HepG2 (cell line): Measurements from ENCODE around the gene CTDSP1. TPM values are rescaled to one million over a fixed set of nuclear protein-coding genes. Genes with fewer than 3 reads are reported as not detected.
A peak's percentile ranks its signal among the peaks of the same experiment; 100 is the strongest.

Source experiments
- ATAD3A ChIP-seq: sonication (generic); formaldehyde crosslinking; IDR thresholded peaks from 2 replicates; pipeline ENCODE4 v1.4.0; 2020; ENCODE audit warnings: missing genetic modification reagents
- EED ChIP-seq: sonication (generic); formaldehyde crosslinking; IDR thresholded peaks from 2 replicates; pipeline ENCODE4 v1.5.0; 2020; ENCODE audit warnings: mild to moderate bottlenecking, missing genetic modification reagents
- JDP2 ChIP-seq: sonication (generic); formaldehyde crosslinking; IDR thresholded peaks from 2 replicates; pipeline ENCODE4 v1.8.1; 2022; ENCODE audit warnings: missing genetic modification reagents, borderline replicate concordance
- KLF9 ChIP-seq: IDR thresholded peaks from 2 replicates; pipeline ENCODE4 v1.6.1; 2016; ENCODE audit warnings: low read depth
- NFE2 ChIP-seq: sonication (generic); formaldehyde crosslinking; IDR thresholded peaks from 2 replicates; pipeline ENCODE4 v1.4.0; 2020; ENCODE audit warnings: missing genetic modification reagents
- ZNF572 ChIP-seq: sonication (generic); formaldehyde crosslinking; IDR thresholded peaks from 2 replicates; pipeline ENCODE4 v1.5.1; 2020; ENCODE audit warnings: mild to moderate bottlenecking, missing genetic modification reagents
- ZNF614 ChIP-seq: IDR thresholded peaks from 2 replicates; pipeline ENCODE4 v1.6.1; 2018; ENCODE audit warnings: missing biosample characterization, missing genetic modification reagents, inconsistent platforms, borderline replicate concordance
- polyA plus RNA-seq, 8 experiments: library from polyadenylated mRNA; depleted of rRNA in 3 of 8; stranded (reverse) in 7 of 8; unstranded in 1 of 8; fragments of >200 nt; fragmentation: Illumina TruSeq in 4 of 8; extraction: Trizol in 4 of 8; gene quantifications; 2 replicates each; pipeline versions ENCODE4 v1.2.1 to v1.2.3, GENCODE V29; 2011 to 2016; ENCODE audit warnings: low read depth in 4 of 8, missing spikeins in 1 of 8, mixed read lengths in 1 of 8; ENCODE audit not compliant: insufficient read depth in 1 of 8
- total RNA-seq, 5 experiments: library from RNA; depleted of rRNA; stranded (reverse); fragments of >200 nt; fragmentation: Illumina TruSeq; extraction: Trizol; gene quantifications; 2 replicates each; pipeline ENCODE4 v1.2.3, GENCODE V29; 2016; ENCODE audit warnings: low read depth in 1 of 5
- TF ChIP-seq, protein P1 (sequence below): fragments of 450-650 bp; IDR thresholded peaks from 2 replicates; pipeline ENCODE4 v1.6.1; 2017; ENCODE audit warnings: mild to moderate bottlenecking
- TF ChIP-seq, protein P2 (sequence below): sonication (generic); formaldehyde crosslinking; IDR thresholded peaks from 2 replicates; pipeline ENCODE4 v1.4.0; 2020; ENCODE audit warnings: missing genetic modification reagents
- TF ChIP-seq, protein P3 (sequence below): sonication (generic); formaldehyde crosslinking; IDR thresholded peaks from 2 replicates; pipeline ENCODE4 v1.5.1; 2020; ENCODE audit warnings: mild to moderate bottlenecking, missing genetic modification reagents, moderate library complexity
- TF ChIP-seq, protein P4 (sequence below): sonication (generic); formaldehyde crosslinking; IDR thresholded peaks from 2 replicates; pipeline ENCODE4 v1.4.0; 2020; ENCODE audit warnings: mild to moderate bottlenecking, missing genetic modification reagents, borderline replicate concordance
- TF ChIP-seq, protein P5 (sequence below): sonication (generic); formaldehyde crosslinking; IDR thresholded peaks from 2 replicates; pipeline ENCODE4 v1.5.0; 2020; ENCODE audit warnings: missing genetic modification reagents

Gene CTDSP1
- total and polyA plus RNA-seq, 2 of the 13 experiments (the other 11 are each of a cell fraction or from before 2014, with no cell fraction given), result 91.0 to 268 TPM

DNA sequence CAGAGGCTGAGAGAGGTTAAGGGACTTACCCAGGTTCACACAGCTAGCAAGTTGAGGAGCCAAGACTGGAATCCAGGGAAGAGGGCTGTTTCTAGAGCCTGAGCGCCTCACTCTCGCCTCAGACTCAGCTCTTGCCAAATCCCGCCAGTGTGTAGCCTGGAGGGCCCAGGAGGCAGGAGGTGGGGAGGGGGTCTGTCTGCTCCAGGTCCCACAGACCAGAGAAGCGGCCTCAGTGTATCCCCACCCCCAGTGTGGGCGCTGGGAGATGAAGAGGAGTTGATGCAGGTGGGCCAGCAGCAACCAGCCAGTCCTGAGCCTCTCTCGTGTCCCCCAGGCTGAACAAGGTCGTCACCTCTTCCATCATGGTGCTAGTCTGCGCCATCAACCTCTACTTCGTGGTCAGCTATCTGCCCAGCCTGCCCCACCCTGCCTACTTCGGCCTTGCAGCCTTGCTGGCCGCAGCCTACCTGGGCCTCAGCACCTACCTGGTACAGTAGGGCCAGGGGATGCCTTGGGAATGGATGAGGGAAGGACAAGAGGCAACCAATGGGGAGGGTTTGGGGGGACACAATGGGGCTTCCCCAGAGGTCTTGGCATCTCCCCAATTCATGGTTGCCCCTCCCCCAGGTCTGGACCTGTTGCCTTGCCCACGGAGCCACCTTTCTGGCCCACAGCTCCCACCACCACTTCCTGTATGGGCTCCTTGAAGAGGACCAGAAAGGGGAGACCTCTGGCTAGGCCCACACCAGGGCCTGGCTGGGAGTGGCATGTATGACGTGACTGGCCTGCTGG is 5.2 kb upstream of the CTDSP1 start (continued):
- TF ChIP-seq, protein P1, sequence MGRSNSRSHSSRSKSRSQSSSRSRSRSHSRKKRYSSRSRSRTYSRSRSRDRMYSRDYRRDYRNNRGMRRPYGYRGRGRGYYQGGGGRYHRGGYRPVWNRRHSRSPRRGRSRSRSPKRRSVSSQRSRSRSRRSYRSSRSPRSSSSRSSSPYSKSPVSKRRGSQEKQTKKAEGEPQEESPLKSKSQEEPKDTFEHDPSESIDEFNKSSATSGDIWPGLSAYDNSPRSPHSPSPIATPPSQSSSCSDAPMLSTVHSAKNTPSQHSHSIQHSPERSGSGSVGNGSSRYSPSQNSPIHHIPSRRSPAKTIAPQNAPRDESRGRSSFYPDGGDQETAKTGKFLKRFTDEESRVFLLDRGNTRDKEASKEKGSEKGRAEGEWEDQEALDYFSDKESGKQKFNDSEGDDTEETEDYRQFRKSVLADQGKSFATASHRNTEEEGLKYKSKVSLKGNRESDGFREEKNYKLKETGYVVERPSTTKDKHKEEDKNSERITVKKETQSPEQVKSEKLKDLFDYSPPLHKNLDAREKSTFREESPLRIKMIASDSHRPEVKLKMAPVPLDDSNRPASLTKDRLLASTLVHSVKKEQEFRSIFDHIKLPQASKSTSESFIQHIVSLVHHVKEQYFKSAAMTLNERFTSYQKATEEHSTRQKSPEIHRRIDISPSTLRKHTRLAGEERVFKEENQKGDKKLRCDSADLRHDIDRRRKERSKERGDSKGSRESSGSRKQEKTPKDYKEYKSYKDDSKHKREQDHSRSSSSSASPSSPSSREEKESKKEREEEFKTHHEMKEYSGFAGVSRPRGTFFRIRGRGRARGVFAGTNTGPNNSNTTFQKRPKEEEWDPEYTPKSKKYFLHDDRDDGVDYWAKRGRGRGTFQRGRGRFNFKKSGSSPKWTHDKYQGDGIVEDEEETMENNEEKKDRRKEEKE, result no peak
- TF ChIP-seq NFE2 (no peak), ATAD3A (no peak), ZNF614 (CRISPR knock-in tag) (no peak), ZNF572 (CRISPR knock-in tag) (0 out of 2 replicates have a peak, but pooled peaks have one; percentile 58), KLF9 (CRISPR knock-in tag) (no peak), EED (CRISPR knock-in tag) (no peak), JDP2 (CRISPR knock-in tag) (no peak)
- TF ChIP-seq, protein P2, sequence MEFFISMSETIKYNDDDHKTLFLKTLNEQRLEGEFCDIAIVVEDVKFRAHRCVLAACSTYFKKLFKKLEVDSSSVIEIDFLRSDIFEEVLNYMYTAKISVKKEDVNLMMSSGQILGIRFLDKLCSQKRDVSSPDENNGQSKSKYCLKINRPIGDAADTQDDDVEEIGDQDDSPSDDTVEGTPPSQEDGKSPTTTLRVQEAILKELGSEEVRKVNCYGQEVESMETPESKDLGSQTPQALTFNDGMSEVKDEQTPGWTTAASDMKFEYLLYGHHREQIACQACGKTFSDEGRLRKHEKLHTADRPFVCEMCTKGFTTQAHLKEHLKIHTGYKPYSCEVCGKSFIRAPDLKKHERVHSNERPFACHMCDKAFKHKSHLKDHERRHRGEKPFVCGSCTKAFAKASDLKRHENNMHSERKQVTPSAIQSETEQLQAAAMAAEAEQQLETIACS, result no peak
- TF ChIP-seq, protein P3, sequence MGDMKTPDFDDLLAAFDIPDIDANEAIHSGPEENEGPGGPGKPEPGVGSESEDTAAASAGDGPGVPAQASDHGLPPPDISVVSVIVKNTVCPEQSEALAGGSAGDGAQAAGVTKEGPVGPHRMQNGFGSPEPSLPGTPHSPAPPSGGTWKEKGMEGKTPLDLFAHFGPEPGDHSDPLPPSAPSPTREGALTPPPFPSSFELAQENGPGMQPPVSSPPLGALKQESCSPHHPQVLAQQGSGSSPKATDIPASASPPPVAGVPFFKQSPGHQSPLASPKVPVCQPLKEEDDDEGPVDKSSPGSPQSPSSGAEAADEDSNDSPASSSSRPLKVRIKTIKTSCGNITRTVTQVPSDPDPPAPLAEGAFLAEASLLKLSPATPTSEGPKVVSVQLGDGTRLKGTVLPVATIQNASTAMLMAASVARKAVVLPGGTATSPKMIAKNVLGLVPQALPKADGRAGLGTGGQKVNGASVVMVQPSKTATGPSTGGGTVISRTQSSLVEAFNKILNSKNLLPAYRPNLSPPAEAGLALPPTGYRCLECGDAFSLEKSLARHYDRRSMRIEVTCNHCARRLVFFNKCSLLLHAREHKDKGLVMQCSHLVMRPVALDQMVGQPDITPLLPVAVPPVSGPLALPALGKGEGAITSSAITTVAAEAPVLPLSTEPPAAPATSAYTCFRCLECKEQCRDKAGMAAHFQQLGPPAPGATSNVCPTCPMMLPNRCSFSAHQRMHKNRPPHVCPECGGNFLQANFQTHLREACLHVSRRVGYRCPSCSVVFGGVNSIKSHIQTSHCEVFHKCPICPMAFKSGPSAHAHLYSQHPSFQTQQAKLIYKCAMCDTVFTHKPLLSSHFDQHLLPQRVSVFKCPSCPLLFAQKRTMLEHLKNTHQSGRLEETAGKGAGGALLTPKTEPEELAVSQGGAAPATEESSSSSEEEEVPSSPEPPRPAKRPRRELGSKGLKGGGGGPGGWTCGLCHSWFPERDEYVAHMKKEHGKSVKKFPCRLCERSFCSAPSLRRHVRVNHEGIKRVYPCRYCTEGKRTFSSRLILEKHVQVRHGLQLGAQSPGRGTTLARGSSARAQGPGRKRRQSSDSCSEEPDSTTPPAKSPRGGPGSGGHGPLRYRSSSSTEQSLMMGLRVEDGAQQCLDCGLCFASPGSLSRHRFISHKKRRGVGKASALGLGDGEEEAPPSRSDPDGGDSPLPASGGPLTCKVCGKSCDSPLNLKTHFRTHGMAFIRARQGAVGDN (CRISPR knock-in tag), result peak; percentile 45; the same call in 1 of the 2 replicates
- TF ChIP-seq, protein P4, sequence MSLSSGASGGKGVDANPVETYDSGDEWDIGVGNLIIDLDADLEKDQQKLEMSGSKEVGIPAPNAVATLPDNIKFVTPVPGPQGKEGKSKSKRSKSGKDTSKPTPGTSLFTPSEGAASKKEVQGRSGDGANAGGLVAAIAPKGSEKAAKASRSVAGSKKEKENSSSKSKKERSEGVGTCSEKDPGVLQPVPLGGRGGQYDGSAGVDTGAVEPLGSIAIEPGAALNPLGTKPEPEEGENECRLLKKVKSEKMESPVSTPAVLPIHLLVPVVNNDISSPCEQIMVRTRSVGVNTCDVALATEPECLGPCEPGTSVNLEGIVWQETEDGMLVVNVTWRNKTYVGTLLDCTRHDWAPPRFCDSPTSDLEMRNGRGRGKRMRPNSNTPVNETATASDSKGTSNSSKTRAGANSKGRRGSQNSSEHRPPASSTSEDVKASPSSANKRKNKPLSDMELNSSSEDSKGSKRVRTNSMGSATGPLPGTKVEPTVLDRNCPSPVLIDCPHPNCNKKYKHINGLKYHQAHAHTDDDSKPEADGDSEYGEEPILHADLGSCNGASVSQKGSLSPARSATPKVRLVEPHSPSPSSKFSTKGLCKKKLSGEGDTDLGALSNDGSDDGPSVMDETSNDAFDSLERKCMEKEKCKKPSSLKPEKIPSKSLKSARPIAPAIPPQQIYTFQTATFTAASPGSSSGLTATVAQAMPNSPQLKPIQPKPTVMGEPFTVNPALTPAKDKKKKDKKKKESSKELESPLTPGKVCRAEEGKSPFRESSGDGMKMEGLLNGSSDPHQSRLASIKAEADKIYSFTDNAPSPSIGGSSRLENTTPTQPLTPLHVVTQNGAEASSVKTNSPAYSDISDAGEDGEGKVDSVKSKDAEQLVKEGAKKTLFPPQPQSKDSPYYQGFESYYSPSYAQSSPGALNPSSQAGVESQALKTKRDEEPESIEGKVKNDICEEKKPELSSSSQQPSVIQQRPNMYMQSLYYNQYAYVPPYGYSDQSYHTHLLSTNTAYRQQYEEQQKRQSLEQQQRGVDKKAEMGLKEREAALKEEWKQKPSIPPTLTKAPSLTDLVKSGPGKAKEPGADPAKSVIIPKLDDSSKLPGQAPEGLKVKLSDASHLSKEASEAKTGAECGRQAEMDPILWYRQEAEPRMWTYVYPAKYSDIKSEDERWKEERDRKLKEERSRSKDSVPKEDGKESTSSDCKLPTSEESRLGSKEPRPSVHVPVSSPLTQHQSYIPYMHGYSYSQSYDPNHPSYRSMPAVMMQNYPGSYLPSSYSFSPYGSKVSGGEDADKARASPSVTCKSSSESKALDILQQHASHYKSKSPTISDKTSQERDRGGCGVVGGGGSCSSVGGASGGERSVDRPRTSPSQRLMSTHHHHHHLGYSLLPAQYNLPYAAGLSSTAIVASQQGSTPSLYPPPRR (CRISPR knock-in tag), result 0 out of 2 replicates have a peak, but pooled peaks have one; percentile 32
- TF ChIP-seq, protein P5, sequence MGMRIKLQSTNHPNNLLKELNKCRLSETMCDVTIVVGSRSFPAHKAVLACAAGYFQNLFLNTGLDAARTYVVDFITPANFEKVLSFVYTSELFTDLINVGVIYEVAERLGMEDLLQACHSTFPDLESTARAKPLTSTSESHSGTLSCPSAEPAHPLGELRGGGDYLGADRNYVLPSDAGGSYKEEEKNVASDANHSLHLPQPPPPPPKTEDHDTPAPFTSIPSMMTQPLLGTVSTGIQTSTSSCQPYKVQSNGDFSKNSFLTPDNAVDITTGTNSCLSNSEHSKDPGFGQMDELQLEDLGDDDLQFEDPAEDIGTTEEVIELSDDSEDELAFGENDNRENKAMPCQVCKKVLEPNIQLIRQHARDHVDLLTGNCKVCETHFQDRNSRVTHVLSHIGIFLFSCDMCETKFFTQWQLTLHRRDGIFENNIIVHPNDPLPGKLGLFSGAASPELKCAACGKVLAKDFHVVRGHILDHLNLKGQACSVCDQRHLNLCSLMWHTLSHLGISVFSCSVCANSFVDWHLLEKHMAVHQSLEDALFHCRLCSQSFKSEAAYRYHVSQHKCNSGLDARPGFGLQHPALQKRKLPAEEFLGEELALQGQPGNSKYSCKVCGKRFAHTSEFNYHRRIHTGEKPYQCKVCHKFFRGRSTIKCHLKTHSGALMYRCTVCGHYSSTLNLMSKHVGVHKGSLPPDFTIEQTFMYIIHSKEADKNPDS (CRISPR knock-in tag), result 0 out of 2 replicates have a peak, but pooled peaks have one; percentile 58
